Liver (tissue), 3 donors: ENCODE results near the gene UGGT2.

Experiments
- GABPA ChIP-seq, 2 donors: IDR thresholded peaks in 1 of 2; conservative IDR thresholded peaks in 1 of 2; 2 replicates each; pipeline ENCODE4 v1.6.1; 2016; ENCODE audit warnings: antibody characterized with exemption in 2 of 2, mild to moderate bottlenecking in 1 of 2, moderate library complexity in 1 of 2
- HNF4A ChIP-seq, 2 donors: conservative IDR thresholded peaks; 2 replicates each; pipeline ENCODE4 v1.6.1; 2016; ENCODE audit warnings: antibody characterized with exemption in 2 of 2, mild to moderate bottlenecking in 2 of 2
- RXRA ChIP-seq, 2 donors: IDR thresholded peaks; 2 replicates each; pipeline ENCODE4 v1.6.1; 2017 to 2018; ENCODE audit warnings: antibody characterized with exemption in 2 of 2, mild to moderate bottlenecking in 1 of 2
- TAF1 ChIP-seq: conservative IDR thresholded peaks from 2 replicates; pipeline ENCODE4 v1.6.1; 2016; ENCODE audit warnings: antibody characterized with exemption, mild to moderate bottlenecking
- TF ChIP-seq, protein P1 (sequence below): IDR thresholded peaks from 2 replicates; pipeline ENCODE4 v1.6.1; 2016; ENCODE audit warnings: antibody characterized with exemption
- TF ChIP-seq, protein P2 (sequence below): fragments of 150-350 bp; IDR thresholded peaks from 2 replicates; pipeline ENCODE4 v1.5.1; 2017; ENCODE audit warnings: improper control_type of control experiment, low read depth, low read length; ENCODE audit not compliant: missing input control
- TF ChIP-seq, protein P3 (sequence below): IDR thresholded peaks from 2 replicates; pipeline ENCODE4 v1.6.1; 2016; ENCODE audit warnings: antibody characterized with exemption
- donor health status: healthy.
- donor health status: healthy.

DNA sequence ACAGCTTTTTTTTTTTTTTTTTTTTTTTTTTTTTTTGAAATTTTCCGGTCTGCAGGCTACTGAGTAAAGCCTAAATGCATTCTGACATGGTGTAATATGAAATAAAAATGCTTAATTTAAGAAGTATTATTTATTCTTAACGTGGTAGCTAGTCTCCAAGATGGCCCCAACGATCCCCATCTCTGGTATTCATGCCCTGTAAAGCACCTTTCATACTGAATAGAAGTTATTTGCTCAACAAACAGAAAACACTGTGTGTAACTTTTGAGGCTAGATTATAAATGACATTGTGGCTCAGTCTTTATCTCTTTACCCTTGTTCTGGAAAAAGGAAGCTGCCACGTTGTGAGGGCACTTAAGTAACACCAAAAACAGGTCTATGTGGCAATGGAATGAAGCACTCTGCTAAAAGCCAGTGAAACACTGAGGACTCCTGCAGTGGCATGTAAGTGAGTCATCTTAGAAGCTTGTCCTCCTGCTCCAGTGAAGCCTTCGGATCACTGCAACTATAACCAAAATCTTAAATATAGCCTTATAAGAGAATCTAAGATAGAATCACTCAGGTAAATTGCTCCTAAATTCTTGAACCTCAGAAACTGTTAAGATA is 128.7 kb downstream of the UGGT2 start:
- TF ChIP-seq, protein P1, sequence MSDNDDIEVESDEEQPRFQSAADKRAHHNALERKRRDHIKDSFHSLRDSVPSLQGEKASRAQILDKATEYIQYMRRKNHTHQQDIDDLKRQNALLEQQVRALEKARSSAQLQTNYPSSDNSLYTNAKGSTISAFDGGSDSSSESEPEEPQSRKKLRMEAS, result no peak
- TF ChIP-seq, protein P2, sequence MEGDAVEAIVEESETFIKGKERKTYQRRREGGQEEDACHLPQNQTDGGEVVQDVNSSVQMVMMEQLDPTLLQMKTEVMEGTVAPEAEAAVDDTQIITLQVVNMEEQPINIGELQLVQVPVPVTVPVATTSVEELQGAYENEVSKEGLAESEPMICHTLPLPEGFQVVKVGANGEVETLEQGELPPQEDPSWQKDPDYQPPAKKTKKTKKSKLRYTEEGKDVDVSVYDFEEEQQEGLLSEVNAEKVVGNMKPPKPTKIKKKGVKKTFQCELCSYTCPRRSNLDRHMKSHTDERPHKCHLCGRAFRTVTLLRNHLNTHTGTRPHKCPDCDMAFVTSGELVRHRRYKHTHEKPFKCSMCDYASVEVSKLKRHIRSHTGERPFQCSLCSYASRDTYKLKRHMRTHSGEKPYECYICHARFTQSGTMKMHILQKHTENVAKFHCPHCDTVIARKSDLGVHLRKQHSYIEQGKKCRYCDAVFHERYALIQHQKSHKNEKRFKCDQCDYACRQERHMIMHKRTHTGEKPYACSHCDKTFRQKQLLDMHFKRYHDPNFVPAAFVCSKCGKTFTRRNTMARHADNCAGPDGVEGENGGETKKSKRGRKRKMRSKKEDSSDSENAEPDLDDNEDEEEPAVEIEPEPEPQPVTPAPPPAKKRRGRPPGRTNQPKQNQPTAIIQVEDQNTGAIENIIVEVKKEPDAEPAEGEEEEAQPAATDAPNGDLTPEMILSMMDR, result no peak
- TF ChIP-seq RXRA (IDR thresholded peaks at IDR 0.05) (no peak), HNF4A (conservative IDR thresholded peaks at IDR 0.05) (no peak), TAF1 (no peak), GABPA (IDR thresholded peaks at IDR 0.05 in 1 of 2, conservative IDR thresholded peaks at IDR 0.05 in 1 of 2) (no peak)
- TF ChIP-seq, protein P3, sequence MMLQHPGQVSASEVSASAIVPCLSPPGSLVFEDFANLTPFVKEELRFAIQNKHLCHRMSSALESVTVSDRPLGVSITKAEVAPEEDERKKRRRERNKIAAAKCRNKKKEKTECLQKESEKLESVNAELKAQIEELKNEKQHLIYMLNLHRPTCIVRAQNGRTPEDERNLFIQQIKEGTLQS, result no peak
